ENCODE measurements around the gene EHMT2. TPM values are rescaled to one million over a fixed set of nuclear protein-coding genes. Genes with fewer than 3 reads are reported as not detected.

Gene EHMT2
- polyA plus RNA-seq, 2 of the 4 experiments (the other 2 are of a cell fraction): 15.4 to 32.3 TPM

GRCh38 chr6:31881136-31881859 lies 16.2 kb downstream of the EHMT2 start:
- no peak for FAIRE-seq
- Histone ChIP-seq H3K4me3 (no peak overlapping the region), H3K4me1 (no peaks in the 10 kb centered on the region), H3K27ac (no peak overlapping the region), H3K9me3 (no peaks in the 10 kb centered on the region), H3K4me2 (no peak overlapping the region)
- CTCF ChIA-PET: interaction anchor here (2.6 kb wide), 1 partner anchor 72 kb away, joined by 6 read pairs; no protein-coding TSS in a partner anchor
- no peak for ATAC-seq
- 89% methylated on average over 9 of the region's 9 CpGs for WGBS (ENCODE audit: missing lambda C conversion rate)
- POLR2A ChIA-PET: no interaction called here
- DNase-seq (ENCODE audit: low read depth in 1 of 2, low spot score in 1 of 2): no peak
- no peak for TF ChIP-seq GATA3 (IDR thresholded peaks at IDR 0.05; ENCODE audit: borderline replicate concordance)
- TF ChIP-seq RFX5 (IDR thresholded peaks at IDR 0.05): no peak
- TF ChIP-seq HES2 (IDR thresholded peaks at IDR 0.05): no peak
- TF ChIP-seq NFE2L2 (conservative IDR thresholded peaks at IDR 0.05; ENCODE audit: low read length): no peak
- no peak for TF ChIP-seq HOXB13 (CRISPR knock-in tag; IDR thresholded peaks at IDR 0.05; ENCODE audit: low read depth)
- TF ChIP-seq ZSCAN20 (CRISPR knock-in tag; IDR thresholded peaks at IDR 0.05): no peak
- TF ChIP-seq MYC (IDR thresholded peaks at IDR 0.05; ENCODE audit: borderline replicate concordance, low read length): no peak
- no peak for TF ChIP-seq FOXS1 (CRISPR knock-in tag; IDR thresholded peaks at IDR 0.05)
- no peak for TF ChIP-seq HOXA7 (CRISPR knock-in tag; IDR thresholded peaks at IDR 0.05)
- TF ChIP-seq ELK1 (IDR thresholded peaks at IDR 0.05; ENCODE audit: low read depth, low read length): no peak
- TF ChIP-seq EHF (CRISPR knock-in tag; IDR thresholded peaks at IDR 0.05): no peak
- no peak for TF ChIP-seq BHLHE40 (IDR thresholded peaks at IDR 0.05; ENCODE audit: low read depth, low read length)

- DNase-seq (ENCODE audit: low read depth in 1 of 2, low spot score in 1 of 2): no peak
- H3K4me2 ChIP-seq: no peak overlapping the region
- ATAC-seq: no peak
- H3K27ac ChIP-seq: no peak overlapping the region
- POLR2A ChIA-PET: interaction anchor here (0.5 kb wide), 1 partner anchor 50 kb away, joined by 3 read pairs; no protein-coding TSS in a partner anchor
- no peak for TF ChIP-seq MAZ (IDR thresholded peaks at IDR 0.05; ENCODE audit: borderline replicate concordance, low read depth, low read length)
- no peak for TF ChIP-seq MAFK (IDR thresholded peaks at IDR 0.05; ENCODE audit: partially characterized antibody)
- no peak for TF ChIP-seq EHMT2 (IDR thresholded peaks at IDR 0.05; ENCODE audit: low read depth)
- no peak for TF ChIP-seq MAX (IDR thresholded peaks at IDR 0.05)
- no peak for TF ChIP-seq ESRRA (IDR thresholded peaks at IDR 0.05; ENCODE audit: borderline replicate concordance, low read length)
- no peak for TF ChIP-seq RARB (CRISPR knock-in tag; IDR thresholded peaks at IDR 0.05)
- no peak for TF ChIP-seq FOXS1 (CRISPR knock-in tag; IDR thresholded peaks at IDR 0.05)
- TF ChIP-seq ATOH8 (CRISPR knock-in tag; IDR thresholded peaks at IDR 0.05; ENCODE audit: low read depth): no peak
- no peak for TF ChIP-seq USF2 (IDR thresholded peaks at IDR 0.05)
- no peak for TF ChIP-seq ZSCAN20 (CRISPR knock-in tag; IDR thresholded peaks at IDR 0.05)
- no peak for TF ChIP-seq HMGXB4 (CRISPR knock-in tag; IDR thresholded peaks at IDR 0.05; ENCODE audit: borderline replicate concordance)
- no peak for TF ChIP-seq KDM1A (IDR thresholded peaks at IDR 0.05; ENCODE audit: low read depth)
- TF ChIP-seq HEYL (CRISPR knock-in tag; IDR thresholded peaks at IDR 0.05): no peak
- no peak for TF ChIP-seq RFX5 (IDR thresholded peaks at IDR 0.05)
- H3K4me1 ChIP-seq: no peaks in the 10 kb centered on the region
- 92% methylated on average over 10 of the region's 10 CpGs for WGBS (ENCODE audit: missing lambda C conversion rate)
- no peak overlapping the region for H3K4me3 ChIP-seq
- no peaks in the 10 kb centered on the region for H3K9me3 ChIP-seq
- FAIRE-seq: no peak
- CTCF ChIA-PET: interaction anchor here (1.1 to 4.0 kb wide), 2 partner anchors 8 to 44 kb away, joined by 3 to 25 read pairs; no protein-coding TSS in a partner anchor
These were observed 16.9 kb downstream of the EHMT2 start for GRCh38 chr6:31880616-31881015.

Data from A549 (cell line).